CD4-positive, alpha-beta memory T cell (primary cell): Measurements from ENCODE around the gene CIPC. TPM values are rescaled to one million over a fixed set of nuclear protein-coding genes. Genes with fewer than 3 reads are reported as not detected.

Source experiments
- CTCF ChIA-PET: fragments of 350-600 bp; sonication (Branson Sonifier 250); formaldehyde crosslinking; loops from one replicate; lab custom pipeline; 2021; ENCODE audit warnings: inconsistent platforms; ENCODE audit not compliant: partially characterized antibody; lab: Charles Lee
- POLR2A ChIA-PET: fragments of 350-600 bp; sonication (Branson Sonifier 250); formaldehyde crosslinking; loops from one replicate; lab custom pipeline; 2021; ENCODE audit not compliant: partially characterized antibody; lab: Charles Lee
- DNase-seq, 5 donors: peaks; one replicate each; pipeline versions ENCODE4 v3.0.0 to v3.0.0-alpha.2; 2020 to 2022; ENCODE audit warnings: mixed read lengths in 1 of 5
- H3K27ac ChIP-seq: one replicate; pipeline ENCODE4 v1.7.0; 2013; ENCODE audit warnings: low read depth, low read length
- H3K27me3 ChIP-seq: 2 replicates; pipeline ENCODE4 v1.7.0; 2013; ENCODE audit warnings: mild to moderate bottlenecking, low read length, moderate library complexity; ENCODE audit not compliant: insufficient read depth
- H3K36me3 ChIP-seq: 2 replicates; pipeline ENCODE4 v1.7.0; 2013; ENCODE audit warnings: mild to moderate bottlenecking, low read length, moderate library complexity; ENCODE audit not compliant: insufficient read depth
- H3K4me1 ChIP-seq: 2 replicates; pipeline ENCODE4 v1.7.0; 2013; ENCODE audit warnings: mild to moderate bottlenecking, low read length, moderate library complexity; ENCODE audit not compliant: insufficient read depth
- H3K4me3 ChIP-seq, 2 donors: one replicate each; pipeline ENCODE4 v1.7.0; 2013; ENCODE audit warnings: low read length in 2 of 2, mild to moderate bottlenecking in 1 of 2
- H3K9me3 ChIP-seq, 2 donors: one replicate each; pipeline ENCODE4 v1.7.0; 2013; ENCODE audit warnings: low read length in 2 of 2, control low read depth in 1 of 2; ENCODE audit not compliant: control insufficient read depth in 1 of 2
- H3K27ac Mint-ChIP-seq, 7 donors: one replicate each; pipeline ENCODE4 v1.8.0; 2020 to 2021; ENCODE audit warnings: mixed read lengths in 7 of 7, mild to moderate bottlenecking in 6 of 7, inconsistent platforms in 3 of 7, moderate library complexity in 3 of 7
- H3K27me3 Mint-ChIP-seq, 2 donors: one replicate each; pipeline ENCODE4 v1.8.0; 2020 to 2021; ENCODE audit warnings: mixed read lengths in 2 of 2
- H3K36me3 Mint-ChIP-seq, 2 donors: one replicate each; pipeline ENCODE4 v1.8.0; 2020 to 2021; ENCODE audit warnings: mixed read lengths in 2 of 2, inconsistent platforms in 1 of 2, mild to moderate bottlenecking in 1 of 2
- H3K4me1 Mint-ChIP-seq, 4 donors: one replicate each; pipeline ENCODE4 v1.8.0; 2020 to 2021; ENCODE audit warnings: mixed read lengths in 4 of 4, mild to moderate bottlenecking in 1 of 4
- H3K4me3 Mint-ChIP-seq, 8 donors: one replicate each; pipeline ENCODE4 v1.8.0; 2020 to 2021; ENCODE audit warnings: mixed read lengths in 8 of 8, mild to moderate bottlenecking in 7 of 8, moderate library complexity in 6 of 8, inconsistent platforms in 3 of 8
- H3K9me3 Mint-ChIP-seq, 8 donors: one replicate each; pipeline ENCODE4 v1.8.0; 2020 to 2021; ENCODE audit warnings: mixed read lengths in 8 of 8, mild to moderate bottlenecking in 5 of 8, inconsistent platforms in 3 of 8, moderate library complexity in 1 of 8
- intact Hi-C: fragments of 100-400 bp; cut with micrococcal nuclease; formaldehyde crosslinking; loops from one replicate; pipeline ENCODE4 v1.15.1; 2023
- polyA plus RNA-seq, 2 donors: library from polyadenylated mRNA; unstranded; fragments of 300-500 nt; fragmentation: Illumina TruSeq; gene quantifications; one replicate each; pipeline ENCODE4 v1.2.3, GENCODE V29; 2021
- total RNA-seq, 2 experiments: library from RNA; stranded (reverse); gene quantifications; one replicate each; pipeline ENCODE4 v1.2.3, GENCODE V29; 2021

CIPC gene
- total and polyA plus RNA-seq, 4 experiments from 2014 or later, result 5.4 to 21.5 (median 12.9) TPM

DNA sequence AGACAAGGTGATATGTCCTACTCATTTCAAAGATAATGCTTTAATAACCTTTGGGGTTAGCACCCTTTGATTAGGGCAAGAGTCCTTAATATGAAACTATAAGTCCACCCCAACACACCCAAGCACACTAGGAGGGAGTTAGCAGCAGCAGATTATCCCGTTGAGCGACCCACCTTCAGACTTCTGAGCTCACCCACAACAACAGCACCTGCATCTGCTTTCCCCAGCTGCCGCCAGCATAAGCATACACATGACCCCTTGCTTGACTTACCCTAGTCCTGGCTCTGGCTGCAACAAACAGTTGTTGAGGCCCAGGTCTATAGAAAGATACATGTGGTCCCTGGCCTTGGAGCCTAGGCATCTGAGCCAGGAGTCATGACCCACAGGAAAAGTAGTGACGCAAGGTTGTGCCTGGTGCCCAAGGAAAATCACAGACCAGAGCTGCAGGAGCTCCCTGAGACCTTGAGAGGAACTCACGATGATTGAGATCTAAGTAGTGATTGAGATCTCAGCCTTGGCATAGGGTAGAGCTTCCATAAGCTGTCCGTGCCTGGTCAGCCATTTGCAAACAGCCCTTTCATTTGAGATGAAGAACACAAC lies 24.6 kb downstream of the CIPC start:
- H3K36me3 Mint-ChIP-seq, result peaks cover 0 to 3% of the 10 kb centered on the region in 2 donors
- H3K27me3 Mint-ChIP-seq, result peaks cover 4 to 5% of the 10 kb centered on the region in 2 donors
- H3K9me3 ChIP-seq, result no peaks in the 10 kb centered on the region
- peak overlapping the region; percentile 61 to 99 (median 94) for H3K27ac Mint-ChIP-seq
- intact Hi-C loops, result no loop called here
- H3K27ac ChIP-seq, result peak overlapping the region; percentile 71
- peak overlapping the region in 5 of 8 donors; percentile 4 to 92 (median 55) for H3K4me3 Mint-ChIP-seq
- ChIA-PET CTCF (interaction anchor here (1.1 to 14.5 kb wide), 9 partner anchors 12 to 249 kb away, joined by 3 to 271 read pairs (median 13); partner anchors contain the start of genes CIPC and GSTZ1), POLR2A (interaction anchor here (1.3 to 9.2 kb wide), 5 partner anchors 8 to 310 kb away, joined by 3 to 154 read pairs (median 16); partner anchors contain the start of genes ANGEL1, CIPC and IRF2BPL)
- H3K4me1 ChIP-seq, result peaks cover 61% of the 10 kb centered on the region
- peaks cover 17 to 61% (median 45%) of the 10 kb centered on the region in 4 donors for H3K4me1 Mint-ChIP-seq
- H3K4me3 ChIP-seq, result no peak overlapping the region
- H3K36me3 ChIP-seq, result no peaks in the 10 kb centered on the region
- DNase-seq, result no peak
- no peaks in the 10 kb centered on the region for H3K9me3 Mint-ChIP-seq
- H3K27me3 ChIP-seq, result no peaks in the 10 kb centered on the region

DNA sequence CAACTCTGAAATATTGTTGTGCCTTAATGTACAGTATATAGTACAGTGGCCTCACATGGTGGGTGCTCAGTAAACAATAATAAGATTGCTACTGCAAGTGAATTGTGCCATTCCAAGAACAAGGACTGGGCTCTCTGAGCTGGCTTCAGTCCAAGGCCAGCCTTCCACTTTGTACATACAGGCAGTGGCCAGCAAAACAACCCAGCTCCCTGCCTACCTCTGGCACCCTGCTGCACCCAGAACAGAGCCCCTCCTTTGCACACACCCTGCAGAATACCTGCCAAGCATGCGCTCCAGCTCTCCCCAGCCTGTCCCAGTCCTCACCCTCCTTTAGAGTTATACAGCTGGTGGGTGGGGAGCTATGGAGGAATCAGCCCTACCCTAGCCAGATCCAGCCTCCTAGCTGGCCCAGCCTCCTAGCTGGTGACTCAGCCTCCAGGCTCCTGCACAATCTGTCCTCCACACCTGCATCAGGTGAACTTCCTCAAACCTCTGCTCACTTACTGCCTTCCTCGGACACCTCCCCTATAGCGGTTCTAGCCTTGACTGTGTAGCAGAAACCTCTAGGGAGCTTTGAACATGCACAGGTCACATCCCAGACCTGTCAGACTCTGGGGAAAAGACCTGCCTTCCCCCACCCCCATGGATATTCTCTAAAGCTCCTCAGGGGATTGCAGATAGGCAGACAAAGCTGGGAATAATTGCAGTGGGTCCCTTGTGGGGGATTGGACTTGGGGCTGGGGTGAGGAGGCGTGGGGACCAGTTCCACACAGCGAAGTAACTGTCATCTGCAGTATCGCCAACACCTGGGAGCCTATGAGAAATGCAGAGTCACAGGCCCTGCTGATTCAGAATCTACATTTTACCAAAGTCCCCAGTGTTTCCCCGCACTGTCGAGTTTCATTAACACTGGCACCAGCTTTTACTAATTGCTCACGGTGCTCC lies 25.6 kb downstream of the CIPC start:
- ChIA-PET CTCF (interaction anchor here (0.7 to 14.5 kb wide), 19 partner anchors 11 to 1520 kb away, joined by 3 to 271 read pairs (median 5); partner anchors contain the start of genes CIPC and GSTZ1), POLR2A (interaction anchor here (0.6 to 9.2 kb wide), 18 partner anchors 8 to 356 kb away, joined by 3 to 154 read pairs (median 5); partner anchors contain the start of genes ANGEL1, CIPC and TMED8)
- intact Hi-C loops, result loop anchor here (1.0 to 2.0 kb wide), 3 partner anchors 25 to 250 kb away; partner anchors contain the start of gene CIPC
- DNase-seq, result no peak
- Mint-ChIP-seq H3K27me3 (peaks cover 5 to 9% of the 10 kb centered on the region in 2 donors), H3K36me3 (peaks cover 0 to 3% of the 10 kb centered on the region in 2 donors), H3K9me3 (no peaks in the 10 kb centered on the region), H3K4me3 (peak overlapping the region; percentile 85 to 92 (median 88)), H3K4me1 (peaks cover 17 to 61% (median 45%) of the 10 kb centered on the region in 4 donors), H3K27ac (peak overlapping the region in 6 of 7 donors; percentile 74 to 99 (median 92))
- H3K4me3 ChIP-seq, result peak overlapping the region; percentile 66 to 82
- no peaks in the 10 kb centered on the region for H3K36me3 ChIP-seq
- H3K9me3 ChIP-seq, result no peaks in the 10 kb centered on the region
- peaks cover 61% of the 10 kb centered on the region for H3K4me1 ChIP-seq
- no peaks in the 10 kb centered on the region for H3K27me3 ChIP-seq
- peak overlapping the region; percentile 45 for H3K27ac ChIP-seq

GRCh38 chr14:77124345-77125280 lies 26.6 kb downstream of the CIPC start:
- peak overlapping the region; percentile 45 for H3K27ac ChIP-seq
- H3K36me3 Mint-ChIP-seq, result peaks cover 0 to 3% of the 10 kb centered on the region in 2 donors

GRCh38 chr14:77125281-77125801 lies 27.3 kb downstream of the CIPC start:
- ChIA-PET POLR2A (interaction anchor here (0.6 to 2.3 kb wide), 3 partner anchors 12 to 266 kb away, joined by 4 to 15 read pairs (median 6); no protein-coding TSS in a partner anchor), CTCF (interaction anchor here (2.7 to 14.5 kb wide), 5 partner anchors 16 to 251 kb away, joined by 10 to 271 read pairs (median 70); partner anchors contain the start of gene CIPC)
- Mint-ChIP-seq H3K9me3 (no peaks in the 10 kb centered on the region), H3K4me3 (peak overlapping the region; percentile 61 to 78 (median 68)), H3K36me3 (no peaks in the 10 kb centered on the region), H3K4me1 (peaks cover 17 to 53% (median 40%) of the 10 kb centered on the region in 4 donors), H3K27ac (peak overlapping the region in 5 of 7 donors; percentile 36 to 93 (median 61)), H3K27me3 (peaks cover 6 to 17% of the 10 kb centered on the region in 2 donors)
- Histone ChIP-seq H3K4me3 (peak overlapping the region in 1 of 2 donors; percentile 20), H3K36me3 (no peaks in the 10 kb centered on the region), H3K4me1 (peaks cover 50% of the 10 kb centered on the region), H3K27me3 (no peaks in the 10 kb centered on the region), H3K27ac (no peak overlapping the region), H3K9me3 (no peaks in the 10 kb centered on the region)
- no peak for DNase-seq
- intact Hi-C loops, result loop anchor here (2.0 kb wide), 1 partner anchor 55 kb away; no protein-coding TSS in a partner anchor

More at GRCh38 chr14:77124345-77125280, 26.6 kb downstream of the CIPC start:
- Mint-ChIP-seq H3K27ac (peak overlapping the region; percentile 50 to 95 (median 91)), H3K9me3 (no peaks in the 10 kb centered on the region), H3K4me1 (peaks cover 17 to 59% (median 45%) of the 10 kb centered on the region in 4 donors), H3K4me3 (peak overlapping the region; percentile 85 to 92 (median 88)), H3K27me3 (peaks cover 6 to 13% of the 10 kb centered on the region in 2 donors)
- intact Hi-C loops, result loop anchor here (1.0 to 2.0 kb wide), 3 partner anchors 26 to 251 kb away; partner anchors contain the start of gene CIPC
- Histone ChIP-seq H3K36me3 (no peaks in the 10 kb centered on the region), H3K9me3 (no peaks in the 10 kb centered on the region), H3K4me1 (peaks cover 57% of the 10 kb centered on the region), H3K27me3 (no peaks in the 10 kb centered on the region), H3K4me3 (peak overlapping the region; percentile 66 to 82)
- ChIA-PET POLR2A (interaction anchor here (0.5 to 9.2 kb wide), 20 partner anchors 9 to 357 kb away, joined by 3 to 154 read pairs (median 4); partner anchors contain the start of genes ANGEL1, CIPC and TMED8), CTCF (interaction anchor here (0.7 to 14.5 kb wide), 18 partner anchors 10 to 1521 kb away, joined by 3 to 271 read pairs (median 6); partner anchors contain the start of genes CIPC and GSTZ1)
- peak; percentile 72 to 83 (median 79) for DNase-seq

GRCh38 chr14:77125823-77126325 lies 27.8 kb downstream of the CIPC start:
- peak overlapping the region in 4 of 7 donors; percentile 42 to 93 (median 56) for H3K27ac Mint-ChIP-seq
- peaks cover 13 to 48% (median 35%) of the 10 kb centered on the region in 4 donors for H3K4me1 Mint-ChIP-seq
- no peaks in the 10 kb centered on the region for H3K36me3 Mint-ChIP-seq
- Histone ChIP-seq H3K27me3 (no peaks in the 10 kb centered on the region), H3K36me3 (no peaks in the 10 kb centered on the region), H3K27ac (no peak overlapping the region), H3K9me3 (no peaks in the 10 kb centered on the region), H3K4me3 (no peak overlapping the region), H3K4me1 (peaks cover 44% of the 10 kb centered on the region)
- peaks cover 6 to 17% of the 10 kb centered on the region in 2 donors for H3K27me3 Mint-ChIP-seq
- no peak for DNase-seq
- H3K4me3 Mint-ChIP-seq, result peak overlapping the region; percentile 61 to 78 (median 68)
- POLR2A ChIA-PET, result interaction anchor here (1.8 to 2.3 kb wide), 2 partner anchors 12 to 27 kb away, joined by 6 to 15 read pairs; no protein-coding TSS in a partner anchor
- no peaks in the 10 kb centered on the region for H3K9me3 Mint-ChIP-seq
- CTCF ChIA-PET, result interaction anchor here (1.1 to 14.5 kb wide), 6 partner anchors 10 to 252 kb away, joined by 3 to 271 read pairs (median 64); partner anchors contain the start of gene CIPC
- intact Hi-C loops, result loop anchor here (2.0 kb wide), 1 partner anchor 55 kb away; no protein-coding TSS in a partner anchor
